KOPT-K1 (cell line): Measurements from ENCODE around the gene INPP4A.
A peak's percentile ranks its signal among the peaks of the same experiment; 100 is the strongest.
"Not testable (repeated sequence)": the region's sequence is repeated elsewhere in the genome, so short reads cannot be mapped to it uniquely, and the experiment has no call there.

Experiments used
- H3K27ac ChIP-seq: fragments of 200-600 bp; sonication (generic); 2 replicates; pipeline ENCODE4 v1.5.1; 2016; ENCODE audit warnings: antibody characterized with exemption, mild to moderate bottlenecking, low read depth, low read length; ENCODE audit not compliant: poor library complexity, severe bottlenecking
- H3K36me3 ChIP-seq: fragments of 200-600 bp; sonication (generic); 2 replicates; pipeline ENCODE4 v1.5.1; 2017; ENCODE audit warnings: antibody characterized with exemption, mild to moderate bottlenecking, low read length, moderate library complexity; ENCODE audit not compliant: insufficient read depth
- H3K9me3 ChIP-seq: fragments of 200-600 bp; sonication (generic); 2 replicates; pipeline ENCODE4 v1.5.1; 2017; ENCODE audit warnings: antibody characterized with exemption, low read length, mild to moderate bottlenecking; ENCODE audit not compliant: insufficient read depth, poor library complexity, severe bottlenecking

INPP4A gene

GRCh38 chr2:98422449-98422848 lies 22.2 kb upstream of the INPP4A start:
- H3K9me3 ChIP-seq = peaks cover 13% of the 10 kb centered on the region
- H3K36me3 ChIP-seq = no peaks in the 10 kb centered on the region
- no peak overlapping the region for H3K27ac ChIP-seq

- no peak overlapping the region for H3K27ac ChIP-seq
- H3K36me3 ChIP-seq = no peaks in the 10 kb centered on the region
- H3K9me3 ChIP-seq = peaks cover 12% of the 10 kb centered on the region
These were observed 17.9 kb upstream of the INPP4A start for GRCh38 chr2:98426771-98427170.

DNA sequence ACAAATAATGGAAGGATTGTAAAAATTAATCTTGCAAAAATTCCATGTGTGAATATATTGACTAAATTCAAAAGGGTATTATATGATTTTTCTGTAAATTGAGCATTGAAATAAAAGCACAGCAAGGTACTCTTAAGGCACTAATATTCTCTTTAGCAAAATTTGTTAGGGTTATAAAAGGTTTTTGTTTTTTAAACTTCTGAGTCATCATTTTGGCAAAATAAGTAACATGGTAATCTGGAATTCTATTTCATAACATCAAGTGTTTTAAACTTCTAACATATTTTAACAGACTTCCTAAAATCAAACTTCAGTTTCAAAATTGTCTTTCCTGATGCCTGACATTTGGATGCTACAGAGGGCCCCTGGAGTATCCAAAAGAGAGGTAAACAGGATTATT lies 12.5 kb upstream of the INPP4A start:
- Histone ChIP-seq H3K36me3 (no peaks in the 10 kb centered on the region), H3K9me3 (peaks cover 28% of the 10 kb centered on the region), H3K27ac (no peak overlapping the region)

DNA sequence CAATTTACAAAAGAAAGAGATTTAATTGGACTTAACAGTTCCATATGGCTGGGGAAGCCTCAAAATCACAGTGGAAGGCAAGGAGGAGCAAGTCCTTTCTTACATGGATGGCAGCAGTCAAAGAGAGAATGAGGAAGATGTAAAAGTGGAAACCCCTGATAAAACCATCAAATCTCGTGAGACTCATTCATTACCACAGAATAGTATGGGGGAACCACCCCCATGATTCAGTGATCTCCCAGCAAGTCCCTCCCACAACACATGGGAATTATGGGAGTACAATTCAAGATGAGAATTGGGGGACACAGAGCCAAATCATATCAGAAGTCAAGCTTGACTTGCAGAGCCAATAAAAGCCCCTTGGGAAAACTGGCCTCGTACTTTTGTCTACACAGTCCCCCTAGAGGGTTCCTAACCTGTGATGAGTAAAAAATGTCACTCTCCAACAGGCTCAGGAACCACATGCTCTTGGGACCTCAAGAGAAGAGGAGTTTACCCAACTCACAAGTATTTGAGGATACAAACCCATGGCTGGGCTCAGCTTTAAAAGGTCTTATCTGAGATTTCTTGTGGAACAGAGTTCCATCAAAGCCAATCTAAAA lies 11.2 kb upstream of the INPP4A start:
- H3K27ac ChIP-seq = no peak overlapping the region
- peaks cover 28% of the 10 kb centered on the region for H3K9me3 ChIP-seq
- no peaks in the 10 kb centered on the region for H3K36me3 ChIP-seq

- Histone ChIP-seq H3K36me3 (no peaks in the 10 kb centered on the region), H3K27ac (no peak overlapping the region), H3K9me3 (peaks cover 38% of the 10 kb centered on the region)
These were observed 10.2 kb upstream of the INPP4A start for GRCh38 chr2:98434492-98434891.

DNA sequence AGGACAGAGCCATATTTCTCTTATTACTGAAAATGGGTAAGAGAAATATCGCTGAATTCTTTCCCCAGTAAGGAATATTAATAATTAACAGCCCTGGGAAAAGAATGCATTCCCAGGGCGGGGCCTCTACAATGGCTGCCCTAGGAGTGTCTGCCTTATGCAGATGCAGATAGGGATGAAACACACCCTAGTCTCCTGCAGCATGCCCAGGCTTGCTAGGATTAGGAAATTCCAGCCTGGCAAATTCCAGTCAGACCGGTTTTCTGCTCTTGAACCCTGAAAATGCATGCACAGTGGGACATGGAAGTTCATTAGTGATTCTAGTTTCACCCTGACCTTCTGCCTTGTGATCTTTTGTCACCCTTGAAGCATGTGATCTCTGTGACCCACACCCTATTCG lies 9.0 kb upstream of the INPP4A start:
- H3K27ac ChIP-seq, H3K36me3 ChIP-seq: not testable (repeated sequence)
- peaks cover 49% of the 10 kb centered on the region for H3K9me3 ChIP-seq

- H3K9me3 ChIP-seq = peaks cover 49% of the 10 kb centered on the region
- no peaks in the 10 kb centered on the region for H3K36me3 ChIP-seq
- H3K27ac ChIP-seq = no peak overlapping the region
These were observed 7.9 kb upstream of the INPP4A start for GRCh38 chr2:98436734-98437133.

DNA sequence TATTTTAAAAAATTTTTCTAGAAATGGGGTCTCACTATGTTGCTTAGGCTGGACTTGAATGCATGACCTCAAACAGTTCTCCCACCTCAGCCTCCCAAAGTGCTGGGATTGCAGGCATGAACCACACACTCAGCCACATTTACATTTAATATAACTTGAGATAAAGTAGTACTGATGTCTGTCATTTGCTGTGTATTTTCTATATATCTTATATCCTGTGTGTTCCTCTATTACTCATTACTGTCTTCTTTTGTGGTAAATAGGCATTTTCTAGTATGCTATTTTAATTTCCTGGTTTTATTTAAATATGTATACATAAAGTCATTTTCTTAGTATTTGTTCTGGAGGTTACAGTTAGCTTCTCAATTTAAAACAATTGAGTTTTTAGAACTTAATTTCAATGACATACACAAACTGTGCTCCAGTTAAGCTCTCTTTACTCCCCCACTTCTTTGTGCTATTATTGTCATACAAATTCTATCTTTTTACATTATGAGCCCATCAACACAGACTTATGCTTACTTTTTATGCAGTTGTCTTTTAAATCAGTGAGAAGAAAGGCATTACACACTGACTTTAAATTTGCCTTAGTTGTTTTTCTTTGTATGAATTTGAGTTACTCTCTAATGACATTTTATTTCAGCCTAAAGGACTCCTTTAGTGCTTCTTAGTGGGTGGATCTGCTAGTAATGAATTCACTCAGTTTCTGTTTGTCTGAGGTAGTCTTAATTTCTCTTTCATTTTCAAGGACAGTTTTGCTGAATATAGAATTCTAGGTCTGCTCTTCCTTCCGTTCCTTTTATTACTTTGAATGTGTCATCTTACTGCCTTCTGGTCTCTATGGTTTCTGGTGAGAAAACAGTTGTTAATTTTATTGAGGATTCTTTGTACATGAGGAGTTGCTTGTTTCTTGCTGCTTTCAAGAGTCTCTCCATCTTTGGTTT lies 6.2 kb upstream of the INPP4A start:
- peaks cover 36% of the 10 kb centered on the region for H3K9me3 ChIP-seq
- no peak overlapping the region for H3K27ac ChIP-seq
- no peaks in the 10 kb centered on the region for H3K36me3 ChIP-seq

DNA sequence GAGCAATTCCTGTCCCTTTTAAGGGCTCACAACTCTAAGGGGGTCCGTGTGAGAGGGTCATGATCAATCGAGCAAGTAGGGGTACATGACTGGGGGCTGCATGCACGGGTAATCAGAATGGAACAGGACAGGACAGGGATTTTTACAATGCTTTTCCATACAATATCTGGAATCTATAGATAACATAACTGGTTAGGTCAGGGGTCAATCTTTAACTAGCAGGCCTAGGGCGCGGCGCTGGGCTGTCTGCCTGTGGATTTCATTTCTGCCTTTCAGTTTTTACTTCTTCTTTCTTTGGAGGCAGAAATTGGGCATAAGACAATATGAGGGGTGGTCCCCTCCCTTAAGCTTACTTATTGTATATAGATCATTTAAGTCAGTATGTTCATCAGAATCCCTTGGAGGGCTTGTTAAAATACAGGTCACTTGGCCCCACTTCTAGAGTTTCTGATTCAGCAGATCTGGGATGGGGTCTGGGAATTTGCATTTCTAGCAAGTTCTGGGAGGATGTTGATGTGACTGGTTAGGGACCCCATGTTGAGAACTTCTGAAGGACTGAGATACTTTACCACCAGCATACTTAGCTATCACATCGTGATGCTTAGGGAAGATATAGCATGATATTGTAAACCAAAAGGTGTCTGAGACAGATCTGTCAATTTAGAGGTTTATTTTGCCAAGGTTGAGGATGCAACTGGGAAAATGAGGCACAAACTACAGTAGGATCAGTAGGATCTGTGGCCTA lies 2.8 kb upstream of the INPP4A start:
- H3K27ac ChIP-seq = no peak overlapping the region
- no peaks in the 10 kb centered on the region for H3K36me3 ChIP-seq
- H3K9me3 ChIP-seq = peaks cover 21% of the 10 kb centered on the region

DNA sequence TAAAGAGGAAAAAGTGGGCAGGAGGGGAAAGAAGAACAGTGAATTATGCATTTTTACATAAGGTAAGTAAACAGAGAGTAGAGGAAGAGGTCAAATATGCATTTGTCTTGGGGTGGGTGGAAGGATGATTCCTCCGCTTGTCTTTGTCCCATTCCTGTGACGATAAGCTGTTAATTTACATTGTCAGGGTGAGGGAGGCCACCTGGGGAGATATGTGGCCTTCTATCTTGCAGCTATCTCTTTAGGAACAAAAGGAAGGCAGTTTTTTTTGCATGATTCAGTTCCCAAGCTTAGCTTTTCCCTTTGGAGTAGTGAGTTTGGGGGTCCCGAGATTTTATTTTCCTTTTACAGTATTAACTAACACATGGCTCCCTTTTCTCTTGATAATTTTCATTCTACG lies 2.2 kb upstream of the INPP4A start:
- no peaks in the 10 kb centered on the region for H3K36me3 ChIP-seq
- H3K9me3 ChIP-seq = peaks cover 21% of the 10 kb centered on the region
- no peak overlapping the region for H3K27ac ChIP-seq

DNA sequence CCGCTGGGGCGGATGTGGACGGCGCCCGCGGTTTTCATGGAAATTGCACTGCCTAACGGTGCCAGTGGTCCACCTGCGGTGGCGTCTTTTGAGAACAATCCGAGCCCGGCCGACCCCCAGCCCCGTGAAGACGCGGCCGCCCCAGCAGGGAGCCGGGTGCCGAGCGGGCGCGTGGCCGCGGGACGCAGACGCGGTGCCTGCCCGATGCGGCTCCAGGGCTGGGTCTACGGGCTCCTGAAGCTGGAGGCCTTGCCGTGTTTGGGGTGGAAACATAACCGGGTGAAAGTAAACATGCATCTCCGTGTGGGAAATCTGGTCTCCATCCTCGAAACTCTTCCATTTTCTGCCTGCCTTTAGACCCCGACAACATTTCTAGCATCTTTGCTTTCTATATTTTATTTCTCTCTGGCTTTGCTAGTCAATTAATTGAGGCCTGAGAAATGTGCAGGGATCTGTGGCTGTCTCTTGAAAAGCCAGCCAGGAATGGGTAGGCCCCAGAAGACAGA lies 572 bp downstream of the INPP4A start:
- H3K36me3 ChIP-seq = no peaks in the 10 kb centered on the region
- H3K9me3 ChIP-seq = peaks cover 4% of the 10 kb centered on the region
- peak overlapping the region; percentile 66 for H3K27ac ChIP-seq

DNA sequence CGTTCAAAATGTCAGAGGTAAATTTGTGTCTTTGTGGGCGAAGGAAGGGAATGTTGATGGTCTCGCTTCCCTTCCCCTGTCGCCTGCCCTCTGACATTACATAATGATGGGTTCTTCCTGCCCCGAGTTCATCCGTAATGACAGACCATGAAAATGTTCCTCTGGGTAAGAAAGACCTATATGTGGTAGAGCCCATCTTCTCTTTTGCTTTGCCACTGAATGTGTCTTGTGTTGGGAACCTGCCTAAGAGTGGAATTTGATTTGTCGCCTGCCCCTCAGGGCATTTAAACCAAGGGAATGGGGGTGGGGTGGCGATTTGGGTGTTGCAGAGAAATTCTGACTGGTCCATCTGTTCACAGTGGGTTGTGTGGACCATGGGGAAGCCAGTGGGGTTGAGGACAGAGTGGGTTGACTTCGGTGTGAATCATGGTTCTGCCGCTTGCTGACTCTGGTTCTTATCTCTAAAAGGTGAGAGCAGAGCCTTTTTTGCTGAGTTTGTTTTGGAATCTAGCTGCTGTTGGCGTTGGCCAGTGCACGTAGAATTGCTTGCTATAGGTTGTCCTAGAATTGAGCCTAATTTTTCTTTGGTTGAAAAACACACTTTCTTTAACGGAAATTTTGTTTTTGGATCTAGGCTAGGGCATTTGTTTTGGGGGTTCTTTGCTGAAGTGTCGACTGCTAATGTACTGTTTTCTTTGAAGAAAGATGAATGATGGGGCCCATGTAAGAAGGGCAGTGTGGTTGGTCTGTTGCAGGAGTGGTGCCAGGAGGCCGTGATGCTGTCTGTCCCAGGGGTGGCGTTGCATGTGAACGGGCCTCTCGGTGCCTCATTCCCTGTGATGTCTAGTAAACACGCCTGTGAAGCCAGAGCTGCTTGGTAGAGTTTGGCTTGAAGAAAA lies 1.3 kb downstream of the INPP4A start:
- no peaks in the 10 kb centered on the region for H3K9me3 ChIP-seq
- peak overlapping the region; percentile 66 for H3K27ac ChIP-seq
- no peaks in the 10 kb centered on the region for H3K36me3 ChIP-seq

DNA sequence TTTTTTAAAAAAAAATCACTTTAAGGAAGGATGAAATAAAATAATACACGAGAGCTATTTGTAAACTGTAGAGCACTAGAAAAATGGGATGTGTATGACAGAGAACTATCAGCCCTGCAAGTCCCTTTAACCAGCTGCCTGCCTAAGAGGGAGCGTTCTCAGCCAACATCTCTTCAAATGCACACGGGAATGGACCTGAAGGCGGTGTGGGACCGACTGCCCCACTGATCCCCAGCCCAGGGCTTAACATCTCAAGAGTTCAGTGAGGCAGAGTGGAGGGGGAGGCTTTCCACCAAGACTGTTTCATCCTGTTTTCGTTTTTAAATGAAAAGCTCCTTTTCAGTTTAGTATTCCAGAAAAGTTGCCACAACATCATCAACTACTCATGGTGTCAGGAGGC lies 2.2 kb downstream of the INPP4A start:
- Histone ChIP-seq H3K36me3 (no peaks in the 10 kb centered on the region), H3K9me3 (no peaks in the 10 kb centered on the region), H3K27ac (peak overlapping the region; percentile 66)

DNA sequence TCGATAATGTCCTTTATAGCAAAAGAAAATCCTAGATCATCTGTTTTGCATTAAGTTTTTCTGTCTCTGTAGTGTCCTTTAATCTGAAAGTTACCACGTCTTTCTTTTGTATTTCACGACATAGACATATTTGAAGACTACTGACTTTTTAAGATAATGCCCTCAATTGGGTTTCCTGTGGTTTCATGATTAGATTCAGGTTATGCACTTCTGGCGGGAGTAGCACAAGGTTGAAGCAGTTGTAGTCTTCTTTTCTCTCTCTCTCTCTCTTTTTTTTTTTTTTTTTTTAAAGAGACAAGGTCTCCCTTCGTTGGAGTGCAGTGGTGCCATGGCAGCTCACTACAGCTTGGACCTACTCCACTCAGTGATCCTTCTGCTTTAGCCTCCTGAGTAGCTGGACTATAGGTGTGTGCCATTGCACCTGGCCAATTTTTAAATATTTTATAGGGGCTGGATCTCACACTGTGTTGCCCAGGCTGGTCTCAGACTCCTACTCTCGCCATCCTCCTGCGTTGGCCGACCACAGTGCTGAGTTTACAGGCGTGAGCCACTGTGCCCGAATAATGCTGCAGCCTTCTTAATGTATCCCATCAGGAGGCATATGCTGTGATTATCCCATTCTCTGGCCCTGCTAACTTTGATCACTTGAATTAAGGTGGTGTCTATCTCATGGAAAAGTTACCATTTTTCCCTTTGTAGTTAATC lies 3.9 kb downstream of the INPP4A start:
- Histone ChIP-seq H3K27ac (peak overlapping the region; percentile 66), H3K36me3 (no peaks in the 10 kb centered on the region), H3K9me3 (no peaks in the 10 kb centered on the region)
